ENCODE results near the gene CD300C. TPM values are rescaled to one million over a fixed set of nuclear protein-coding genes. Genes with fewer than 3 reads are reported as not detected.
A peak's percentile ranks its signal among the peaks of the same experiment; 100 is the strongest.
"Not testable (repeated sequence)": the region's sequence is repeated elsewhere in the genome, so short reads cannot be mapped to it uniquely, and the experiment has no call there.

Gene CD300C
- total RNA-seq, 1 donor from 2014 or later = 0.16 TPM

- H3K27ac Mint-ChIP-seq = peak overlapping the region; percentile 71
- no peak for ATAC-seq (ENCODE audit: low read depth)
- ChIA-PET CTCF (interaction anchor here (1.3 to 1.5 kb wide), 2 partner anchors 55 to 143 kb away, joined by 3 to 4 read pairs; no protein-coding TSS in a partner anchor), POLR2A (interaction anchor here (1.0 kb wide), 1 partner anchor 17 kb away, joined by 3 read pairs; no protein-coding TSS in a partner anchor)
- no peak overlapping the region for H3K4me3 Mint-ChIP-seq
- no peak for DNase-seq
- intact Hi-C loops (cut with micrococcal nuclease) = loop anchor here (1.0 kb wide), 1 partner anchor 16 kb away; no protein-coding TSS in a partner anchor
- H3K27me3 Mint-ChIP-seq = peaks cover 5% of the 10 kb centered on the region
- peaks cover 14% of the 10 kb centered on the region for H3K9me3 Mint-ChIP-seq
- peaks cover 2% of the 10 kb centered on the region for H3K36me3 Mint-ChIP-seq (ENCODE audit: low read depth)
- TF ChIP-seq CTCF (IDR thresholded peaks at IDR 0.05) = no peak
- peaks cover 26% of the 10 kb centered on the region for H3K4me1 Mint-ChIP-seq
Measured at GRCh38 chr17:74512036-74512435, 33.9 kb downstream of the CD300C start.

- no peak for ATAC-seq (ENCODE audit: low read depth)
Measured at GRCh38 chr17:74508156-74508555, 37.8 kb downstream of the CD300C start.

GRCh38 chr17:74503949-74504348 is 42.0 kb downstream of the CD300C start:
- H3K9me3 Mint-ChIP-seq; ATAC-seq (ENCODE audit: low read depth); intact Hi-C loops (cut with micrococcal nuclease); DNase-seq; CTCF ChIA-PET; POLR2A ChIA-PET; H3K36me3 Mint-ChIP-seq (ENCODE audit: low read depth); H3K4me3 Mint-ChIP-seq; H3K27ac Mint-ChIP-seq; H3K27me3 Mint-ChIP-seq; H3K4me1 Mint-ChIP-seq: not testable (repeated sequence)

More at GRCh38 chr17:74508156-74508555, 37.8 kb downstream of the CD300C start:
- DNase-seq = no peak
- POLR2A ChIA-PET = no interaction called here
- CTCF ChIA-PET = no interaction called here
- TF ChIP-seq CTCF (IDR thresholded peaks at IDR 0.05) = no peak
- Mint-ChIP-seq H3K9me3 (peaks cover 2% of the 10 kb centered on the region), H3K27ac (no peak overlapping the region), H3K36me3 (ENCODE audit: low read depth) (no peaks in the 10 kb centered on the region), H3K4me3 (no peak overlapping the region), H3K4me1 (peaks cover 13% of the 10 kb centered on the region), H3K27me3 (no peaks in the 10 kb centered on the region)
- intact Hi-C loops (cut with micrococcal nuclease) = no loop called here

- Mint-ChIP-seq H3K27ac (no peak overlapping the region), H3K27me3 (no peaks in the 10 kb centered on the region), H3K4me3 (no peak overlapping the region), H3K36me3 (ENCODE audit: low read depth) (no peaks in the 10 kb centered on the region), H3K4me1 (no peaks in the 10 kb centered on the region), H3K9me3 (no peaks in the 10 kb centered on the region)
- no peak for ATAC-seq (ENCODE audit: low read depth)
- CTCF ChIA-PET = interaction anchor here (0.8 kb wide), 1 partner anchor 123 kb away, joined by 3 read pairs; no protein-coding TSS in a partner anchor
- TF ChIP-seq CTCF (IDR thresholded peaks at IDR 0.05) = no peak
- POLR2A ChIA-PET = no interaction called here
- DNase-seq = no peak
- intact Hi-C loops (cut with micrococcal nuclease) = no loop called here
Measured at GRCh38 chr17:74502861-74503260, 43.1 kb downstream of the CD300C start.

GRCh38 chr17:74499992-74500391 is 45.9 kb downstream of the CD300C start:
- Mint-ChIP-seq H3K9me3 (no peaks in the 10 kb centered on the region), H3K4me1 (no peaks in the 10 kb centered on the region), H3K27me3 (no peaks in the 10 kb centered on the region), H3K27ac (no peak overlapping the region), H3K36me3 (ENCODE audit: low read depth) (no peaks in the 10 kb centered on the region), H3K4me3 (no peak overlapping the region)
- ATAC-seq (ENCODE audit: low read depth) (no peak), DNase-seq (no peak)
- POLR2A ChIA-PET = no interaction called here
- TF ChIP-seq CTCF (IDR thresholded peaks at IDR 0.05) = no peak
- CTCF ChIA-PET = no interaction called here
- intact Hi-C loops (cut with micrococcal nuclease) = no loop called here

- H3K36me3 Mint-ChIP-seq (ENCODE audit: low read depth) = no peaks in the 10 kb centered on the region
Measured at GRCh38 chr17:74497471-74497870, 48.4 kb downstream of the CD300C start.

More at GRCh38 chr17:74497471-74497870, 48.4 kb downstream of the CD300C start:
- no peak for TF ChIP-seq CTCF (IDR thresholded peaks at IDR 0.05)
- ATAC-seq (ENCODE audit: low read depth) (no peak), DNase-seq (no peak)
- Mint-ChIP-seq H3K27me3 (peaks cover 3% of the 10 kb centered on the region), H3K4me1 (no peaks in the 10 kb centered on the region), H3K4me3 (no peak overlapping the region), H3K27ac (no peak overlapping the region), H3K9me3 (no peaks in the 10 kb centered on the region)
- ChIA-PET POLR2A (no interaction called here), CTCF (interaction anchor here (1.0 to 1.6 kb wide), 2 partner anchors 118 to 130 kb away, joined by 3 to 5 read pairs; no protein-coding TSS in a partner anchor)
- intact Hi-C loops (cut with micrococcal nuclease) = no loop called here
